Urinary bladder (tissue), 4 donors: ENCODE measurements around the gene GNB3. TPM values are rescaled to one million over a fixed set of nuclear protein-coding genes. Genes with fewer than 3 reads are reported as not detected.
A peak's percentile ranks its signal among the peaks of the same experiment; 100 is the strongest.

ENCODE experiments used
- DNase-seq: peaks from one replicate; pipeline ENCODE4 v3.0.0-alpha.2; 2015; ENCODE audit errors: extremely low spot score
- H3K27ac ChIP-seq: one replicate; pipeline ENCODE4 v1.5.1; 2013; ENCODE audit warnings: low read depth, mild to moderate bottlenecking, moderate library complexity
- H3K36me3 ChIP-seq: one replicate; pipeline ENCODE4 v1.6.1; 2013; ENCODE audit warnings: mild to moderate bottlenecking, moderate library complexity; ENCODE audit not compliant: insufficient read depth
- H3K4me1 ChIP-seq: one replicate; pipeline ENCODE4 v1.6.1; 2013; ENCODE audit warnings: mild to moderate bottlenecking, moderate library complexity; ENCODE audit not compliant: insufficient read depth
- H3K4me3 ChIP-seq: one replicate; pipeline ENCODE4 v1.5.1; 2013; ENCODE audit warnings: low read depth, low read length
- whole genome bisulfite sequencing: extraction: QIAGEN DNeasy Blood & Tissue Kit; methylation state at CpG from one replicate; pipeline ENCODE4 v1.1.7; 2013; 5-methylcytosine and 5-hydroxymethylcytosine counted together
- polyA plus RNA-seq: library from polyadenylated mRNA; stranded (reverse); fragments of 200-250 nt; gene quantifications from one replicate; pipeline ENCODE4 v1.2.3, GENCODE V29; 2013
- total RNA-seq: library from RNA; depleted of rRNA; stranded (reverse); fragments of >200 nt; gene quantifications from one replicate; pipeline ENCODE4 v1.2.3, GENCODE V29; 2014
- donor health status: healthy with polysubstance abuse.
- donor health status: healthy.

Gene GNB3
- total and polyA plus RNA-seq, 2 donors: 2.5 to 4.6 TPM

GRCh38 chr12:6837370-6838060, 3.2 kb upstream of the GNB3 start:
- H3K27ac ChIP-seq: no peak overlapping the region
- WGBS: 94% methylated on average over 26 of the region's 26 CpGs
- no peak for DNase-seq
- H3K4me3 ChIP-seq: no peak overlapping the region
- H3K36me3 ChIP-seq: no peaks in the 10 kb centered on the region
- no peaks in the 10 kb centered on the region for H3K4me1 ChIP-seq

- Histone ChIP-seq H3K4me1 (no peaks in the 10 kb centered on the region), H3K4me3 (no peak overlapping the region), H3K36me3 (no peaks in the 10 kb centered on the region), H3K27ac (no peak overlapping the region)
- no peak for DNase-seq
- WGBS: 93% methylated on average over 16 of the region's 16 CpGs
Observed at GRCh38 chr12:6838854-6839253, 1.9 kb upstream of the GNB3 start.

- DNase-seq: no peak
- Histone ChIP-seq H3K4me1 (no peaks in the 10 kb centered on the region), H3K36me3 (no peaks in the 10 kb centered on the region), H3K27ac (no peak overlapping the region), H3K4me3 (no peak overlapping the region)
- 65% methylated on average over 10 of the region's 10 CpGs for whole genome bisulfite sequencing
Observed at GRCh38 chr12:6839482-6840201, 1.1 kb upstream of the GNB3 start.

- no peaks in the 10 kb centered on the region for H3K4me1 ChIP-seq
- 26% methylated on average over 1 of the region's 1 CpG for WGBS
- no peaks in the 10 kb centered on the region for H3K36me3 ChIP-seq
- H3K27ac ChIP-seq: no peak overlapping the region
- no peak overlapping the region for H3K4me3 ChIP-seq
- DNase-seq: no peak
Observed at GRCh38 chr12:6840330-6840729, 395 bp upstream of the GNB3 start.

GRCh38 chr12:6842075-6842474, 1.4 kb downstream of the GNB3 start:
- H3K4me3 ChIP-seq: no peak overlapping the region
- WGBS: 90% methylated on average over 4 of the region's 4 CpGs

GRCh38 chr12:6843118-6843902, 2.6 kb downstream of the GNB3 start:
- WGBS: 78% methylated on average over 16 of the region's 16 CpGs
- H3K36me3 ChIP-seq: no peaks in the 10 kb centered on the region
- no peak overlapping the region for H3K27ac ChIP-seq
- no peak for DNase-seq
- H3K4me3 ChIP-seq: no peak overlapping the region
- no peaks in the 10 kb centered on the region for H3K4me1 ChIP-seq

More at GRCh38 chr12:6842075-6842474, 1.4 kb downstream of the GNB3 start:
- no peaks in the 10 kb centered on the region for H3K4me1 ChIP-seq
- no peaks in the 10 kb centered on the region for H3K36me3 ChIP-seq
- no peak overlapping the region for H3K27ac ChIP-seq
- DNase-seq: no peak

- 92% methylated on average over 17 of the region's 17 CpGs for WGBS
- no peaks in the 10 kb centered on the region for H3K36me3 ChIP-seq
Observed at GRCh38 chr12:6845395-6845794, 4.7 kb downstream of the GNB3 start.

GRCh38 chr12:6846316-6846869, 5.7 kb downstream of the GNB3 start:
- 88% methylated on average over 7 of the region's 7 CpGs for WGBS
- H3K36me3 ChIP-seq: no peaks in the 10 kb centered on the region
- H3K27ac ChIP-seq: no peak overlapping the region
- no peaks in the 10 kb centered on the region for H3K4me1 ChIP-seq
- no peak overlapping the region for H3K4me3 ChIP-seq
- DNase-seq: no peak

More at GRCh38 chr12:6845395-6845794, 4.7 kb downstream of the GNB3 start:
- Histone ChIP-seq H3K27ac (no peak overlapping the region), H3K4me3 (no peak overlapping the region), H3K4me1 (no peaks in the 10 kb centered on the region)
- no peak for DNase-seq

GRCh38 chr12:6847676-6848075, 7.0 kb downstream of the GNB3 start:
- no peak for DNase-seq
- Histone ChIP-seq H3K4me1 (no peaks in the 10 kb centered on the region), H3K27ac (no peak overlapping the region), H3K4me3 (no peak overlapping the region), H3K36me3 (no peaks in the 10 kb centered on the region)
- WGBS: 92% methylated on average over 2 of the region's 2 CpGs

GRCh38 chr12:6849427-6849826, 8.7 kb downstream of the GNB3 start:
- H3K4me1 ChIP-seq: no peaks in the 10 kb centered on the region
- 85% methylated on average over 2 of the region's 2 CpGs for WGBS
- no peak for DNase-seq

GRCh38 chr12:6849976-6850560, 9.3 kb downstream of the GNB3 start:
- Histone ChIP-seq H3K27ac (no peak overlapping the region), H3K4me3 (no peak overlapping the region), H3K4me1 (no peaks in the 10 kb centered on the region), H3K36me3 (no peaks in the 10 kb centered on the region)
- DNase-seq: no peak
- WGBS: 70% methylated on average over 10 of the region's 10 CpGs

More at GRCh38 chr12:6849427-6849826, 8.7 kb downstream of the GNB3 start:
- H3K4me3 ChIP-seq: no peak overlapping the region
- no peaks in the 10 kb centered on the region for H3K36me3 ChIP-seq
- no peak overlapping the region for H3K27ac ChIP-seq

GRCh38 chr12:6850796-6851152, 10.0 kb downstream of the GNB3 start:
- Histone ChIP-seq H3K4me1 (no peaks in the 10 kb centered on the region), H3K36me3 (no peaks in the 10 kb centered on the region), H3K27ac (no peak overlapping the region), H3K4me3 (no peak overlapping the region)
- 24% methylated on average over 16 of the region's 16 CpGs for WGBS
- no peak for DNase-seq

GRCh38 chr12:6851153-6851920, 10.6 kb downstream of the GNB3 start, which contains the start of gene CDCA3:
CDCA3 (minus strand) TSS chr12:6851286; CDS start chr12:6850952, 334 bp downstream.
- WGBS: under 1% methylated on average over 37 of the region's 37 CpGs
- peak; percentile 96 for DNase-seq
- Histone ChIP-seq H3K4me3 (peak within 1 kb of the TSS; percentile 44), H3K36me3 (no peaks in the 10 kb centered on the region), H3K4me1 (no peaks in the 10 kb centered on the region), H3K27ac (peak within 1 kb of the TSS; percentile 68)
